ENCODE measurements around the gene ADI1. TPM values are rescaled to one million over a fixed set of nuclear protein-coding genes. Genes with fewer than 3 reads are reported as not detected.
A peak's percentile ranks its signal among the peaks of the same experiment; 100 is the strongest.

ADI1 gene
- total and polyA plus RNA-seq, 12 donors: 49.2 to 204 (median 166) TPM

GRCh38 chr2:3488855-3489763 is 30.2 kb downstream of the ADI1 start:
- Histone ChIP-seq H3K36me3 (peaks cover 0 to 11% (median 0%) of the 10 kb centered on the region in 9 donors), H3K27me3 (no peaks in the 10 kb centered on the region), H3K4me3 (no peak overlapping the region), H3K27ac (no peak overlapping the region), H3K9me3 (peaks cover 0 to 7% (median 0%) of the 10 kb centered on the region in 11 donors), H3K4me1 (peaks cover 0 to 24% (median 9%) of the 10 kb centered on the region in 9 donors)
- DNase-seq: no peak
- WGBS, 2 donors: 76 to 78% methylated on average over 27 of the region's 27 CpGs
- ATAC-seq: no peak
- intact Hi-C loops (cut with DNase I): no loop called here
- no peak for TF ChIP-seq CTCF (IDR thresholded peaks at IDR 0.05)

GRCh38 chr2:3488061-3488531 is 31.2 kb downstream of the ADI1 start:
- no peak for TF ChIP-seq CTCF (IDR thresholded peaks at IDR 0.05)
- WGBS, 2 donors: 76 to 90% methylated on average over 6 of the region's 6 CpGs
- peak overlapping the region in 1 of 10 donors; percentile 44 for H3K27ac ChIP-seq
- DNase-seq: no peak
- H3K9me3 ChIP-seq: peaks cover 0 to 7% (median 0%) of the 10 kb centered on the region in 11 donors
- H3K4me3 ChIP-seq: no peak overlapping the region
- no peaks in the 10 kb centered on the region for H3K27me3 ChIP-seq
- peaks cover 0 to 19% (median 0%) of the 10 kb centered on the region in 9 donors for H3K36me3 ChIP-seq
- ATAC-seq: no peak
- intact Hi-C loops (cut with DNase I): no loop called here
- H3K4me1 ChIP-seq: peaks cover 0 to 16% (median 10%) of the 10 kb centered on the region in 9 donors

GRCh38 chr2:3487432-3487831 is 31.9 kb downstream of the ADI1 start:
- H3K4me1 ChIP-seq: peaks cover 0 to 16% (median 10%) of the 10 kb centered on the region in 9 donors
- H3K9me3 ChIP-seq: peaks cover 0 to 7% (median 0%) of the 10 kb centered on the region in 11 donors
- peaks cover 0 to 26% (median 0%) of the 10 kb centered on the region in 9 donors for H3K36me3 ChIP-seq
- WGBS, 2 donors: 39 to 42% methylated on average over 10 of the region's 10 CpGs
- DNase-seq: peak in 1 of 2 donors; percentile 50
- H3K27ac ChIP-seq: peak overlapping the region in 1 of 10 donors; percentile 44
- no peaks in the 10 kb centered on the region for H3K27me3 ChIP-seq
- intact Hi-C loops (cut with DNase I): no loop called here
- ATAC-seq: peak in 4 of 8 donors; percentile 2 to 22 (median 14)
- H3K4me3 ChIP-seq: no peak overlapping the region
- no peak for TF ChIP-seq CTCF (IDR thresholded peaks at IDR 0.05)

- Histone ChIP-seq H3K27me3 (no peaks in the 10 kb centered on the region), H3K27ac (peak overlapping the region in 1 of 10 donors; percentile 21), H3K9me3 (peaks cover 0 to 7% (median 0%) of the 10 kb centered on the region in 11 donors), H3K4me3 (no peak overlapping the region), H3K4me1 (peaks cover 0 to 16% (median 10%) of the 10 kb centered on the region in 9 donors), H3K36me3 (peaks cover 0 to 30% (median 0%) of the 10 kb centered on the region in 9 donors)
- DNase-seq (no peak), ATAC-seq (no peak)
- WGBS, 2 donors: 59 to 75% methylated on average over 9 of the region's 9 CpGs
- no peak for TF ChIP-seq CTCF (IDR thresholded peaks at IDR 0.05)
- intact Hi-C loops (cut with DNase I): no loop called here
Observed at GRCh38 chr2:3487028-3487425, 32.3 kb downstream of the ADI1 start.
